SK-N-SH (cell line): Measurements from ENCODE around the gene TMEM150A. TPM values are rescaled to one million over a fixed set of nuclear protein-coding genes. Genes with fewer than 3 reads are reported as not detected.

ENCODE experiments used
- CTCF ChIA-PET: fragments of 300-600, 350-600 bp; formaldehyde crosslinking; extraction: SDS; loops from one replicate; lab custom pipeline; 2021; lab: Yijun Ruan, JAX
- POLR2A ChIA-PET: fragments of 350-600 bp; sonication (Branson Sonifier 250); formaldehyde crosslinking; extraction: SDS; loops from one replicate; lab custom pipeline; 2020; ENCODE audit warnings: antibody characterized with exemption, inconsistent platforms; lab: Yijun Ruan, JAX
- DNase-seq: peaks from one replicate; pipeline ENCODE4 v3.0.0; 2012
- H2AFZ ChIP-seq: fragments of 200-600 bp; sonication (generic); 2 replicates; pipeline ENCODE4 v1.8.1; 2016; ENCODE audit warnings: antibody characterized with exemption, mild to moderate bottlenecking, low read depth
- H3F3A ChIP-seq: fragments of 200-600 bp; sonication (generic); replicated peaks from 2 replicates; pipeline ENCODE3; 2016; ENCODE audit warnings: antibody characterized with exemption, mild to moderate bottlenecking; ENCODE audit not compliant: insufficient read depth
- H3K27ac ChIP-seq, 2 experiments: fragments of 200-500 bp in 1 of 2; fragments of 200-600 bp in 1 of 2; sonication (Bioruptor generic) in 1 of 2; sonication (generic), shearing (Covaris generic) in 1 of 2; 2 replicates each; pipeline versions ENCODE4 v1.5.1 to v1.6.1; 2014 to 2016; ENCODE audit warnings: low read depth in 2 of 2, inconsistent platforms in 1 of 2, low read length in 1 of 2, mild to moderate bottlenecking in 1 of 2, mixed read lengths in 1 of 2
- H3K27me3 ChIP-seq: fragments of 200-600 bp; sonication (generic), shearing (Covaris generic); 2 replicates; pipeline ENCODE4 v1.6.1; 2016; ENCODE audit warnings: mixed run types; ENCODE audit not compliant: insufficient read depth
- H3K36me3 ChIP-seq, 2 experiments: fragments of 200-500 bp in 1 of 2; fragments of 200-600 bp in 1 of 2; sonication (Bioruptor generic) in 1 of 2; sonication (generic) in 1 of 2; replicated peaks in 1 of 2; 2 replicates each; pipeline versions ENCODE3 to v1.5.1; 2014 to 2016; ENCODE audit warnings: low read length in 1 of 2, mild to moderate bottlenecking in 1 of 2; ENCODE audit not compliant: insufficient read depth in 2 of 2, control insufficient read depth in 1 of 2
- H3K4me1 ChIP-seq, 2 experiments: fragments of 200-500 bp in 1 of 2; fragments of 200-600 bp in 1 of 2; sonication (Bioruptor generic) in 1 of 2; sonication (generic), shearing (Covaris generic) in 1 of 2; 2 replicates each; pipeline versions ENCODE4 v1.5.1 to v1.6.1; 2014 to 2016; ENCODE audit warnings: low read depth in 1 of 2, low read length in 1 of 2, mixed run types in 1 of 2; ENCODE audit not compliant: insufficient read depth in 2 of 2, control insufficient read depth in 1 of 2
- H3K4me2 ChIP-seq: fragments of 200-600 bp; sonication (generic), shearing (Covaris generic); 2 replicates; pipeline ENCODE4 v1.6.1; 2017; ENCODE audit warnings: mixed run types
- H3K4me3 ChIP-seq, 2 experiments: fragments of 200-500 bp in 1 of 2; fragments of 200-600 bp in 1 of 2; sonication (Bioruptor generic) in 1 of 2; sonication (generic), shearing (Covaris generic) in 1 of 2; 2 replicates each; pipeline versions ENCODE4 v1.5.1 to v1.8.1; 2014 to 2016; ENCODE audit warnings: low read depth in 2 of 2, inconsistent platforms in 1 of 2, low read length in 1 of 2, mild to moderate bottlenecking in 1 of 2, mixed read lengths in 1 of 2, moderate library complexity in 1 of 2
- H3K79me2 ChIP-seq: fragments of 200-600 bp; sonication (generic); 2 replicates; pipeline ENCODE4 v1.8.1; 2017; ENCODE audit warnings: mild to moderate bottlenecking; ENCODE audit not compliant: insufficient read depth
- H3K9ac ChIP-seq: fragments of 200-600 bp; sonication (generic); 2 replicates; pipeline ENCODE4 v1.6.1; 2017; ENCODE audit warnings: mixed run types
- H3K9me2 ChIP-seq: fragments of 200-600 bp; sonication (generic); 2 replicates; pipeline ENCODE4 v1.6.1; 2017; ENCODE audit warnings: mixed run types
- H3K9me3 ChIP-seq: fragments of 200-600 bp; sonication (generic); 2 replicates; pipeline ENCODE4 v1.6.1; 2017; ENCODE audit warnings: mixed run types, mild to moderate bottlenecking, moderate library complexity
- H4K20me1 ChIP-seq: fragments of 200-600 bp; sonication (generic); 2 replicates; pipeline ENCODE4 v1.6.1; 2017; ENCODE audit warnings: mild to moderate bottlenecking, mixed run types; ENCODE audit not compliant: insufficient read depth
- NFIC ChIP-seq: IDR thresholded peaks from 2 replicates; pipeline ENCODE4 v1.4.0; 2012; ENCODE audit warnings: borderline replicate concordance
- NRF1 ChIP-seq: IDR thresholded peaks from 2 replicates; pipeline ENCODE4 v1.6.1; 2012; ENCODE audit warnings: low read depth, mild to moderate bottlenecking, low read length
- POLR2AphosphoS5 ChIP-seq: IDR thresholded peaks from 2 replicates; pipeline ENCODE4 v1.6.1; 2012; ENCODE audit warnings: low read depth, low read length
- RAD21 ChIP-seq: IDR thresholded peaks from 2 replicates; pipeline ENCODE4 v1.6.1; 2012; ENCODE audit warnings: mild to moderate bottlenecking, low read length
- SMC3 ChIP-seq: IDR thresholded peaks from 2 replicates; pipeline ENCODE4 v1.6.1; 2012; ENCODE audit warnings: low read depth, low read length, improper control_type of control experiment
- WGBS: methylation state at CpG from one replicate; pipeline ENCODE4 v1.1.6; 2017; ENCODE audit warnings: low lambda C conversion rate; 5-methylcytosine and 5-hydroxymethylcytosine counted together
- polyA plus RNA-seq, 3 experiments: library from polyadenylated mRNA; depleted of rRNA; stranded (reverse); fragments of >200 nt; gene quantifications; 2 replicates each; pipeline ENCODE4 v1.2.3, GENCODE V29; 2012
- TF ChIP-seq, protein P1 (sequence below): IDR thresholded peaks from 2 replicates; pipeline ENCODE4 v1.6.1; 2012; ENCODE audit warnings: mild to moderate bottlenecking, low read depth, low read length, moderate library complexity
- TF ChIP-seq, protein P2 (sequence below): fragments of 150-350 bp; IDR thresholded peaks from 2 replicates; pipeline ENCODE4 v1.6.1; 2016; ENCODE audit warnings: mild to moderate bottlenecking, low read depth, low read length

TMEM150A gene
- polyA plus RNA-seq, 1 of the 3 experiments (the other 2 are of a cell fraction) = 20.2 TPM

DNA sequence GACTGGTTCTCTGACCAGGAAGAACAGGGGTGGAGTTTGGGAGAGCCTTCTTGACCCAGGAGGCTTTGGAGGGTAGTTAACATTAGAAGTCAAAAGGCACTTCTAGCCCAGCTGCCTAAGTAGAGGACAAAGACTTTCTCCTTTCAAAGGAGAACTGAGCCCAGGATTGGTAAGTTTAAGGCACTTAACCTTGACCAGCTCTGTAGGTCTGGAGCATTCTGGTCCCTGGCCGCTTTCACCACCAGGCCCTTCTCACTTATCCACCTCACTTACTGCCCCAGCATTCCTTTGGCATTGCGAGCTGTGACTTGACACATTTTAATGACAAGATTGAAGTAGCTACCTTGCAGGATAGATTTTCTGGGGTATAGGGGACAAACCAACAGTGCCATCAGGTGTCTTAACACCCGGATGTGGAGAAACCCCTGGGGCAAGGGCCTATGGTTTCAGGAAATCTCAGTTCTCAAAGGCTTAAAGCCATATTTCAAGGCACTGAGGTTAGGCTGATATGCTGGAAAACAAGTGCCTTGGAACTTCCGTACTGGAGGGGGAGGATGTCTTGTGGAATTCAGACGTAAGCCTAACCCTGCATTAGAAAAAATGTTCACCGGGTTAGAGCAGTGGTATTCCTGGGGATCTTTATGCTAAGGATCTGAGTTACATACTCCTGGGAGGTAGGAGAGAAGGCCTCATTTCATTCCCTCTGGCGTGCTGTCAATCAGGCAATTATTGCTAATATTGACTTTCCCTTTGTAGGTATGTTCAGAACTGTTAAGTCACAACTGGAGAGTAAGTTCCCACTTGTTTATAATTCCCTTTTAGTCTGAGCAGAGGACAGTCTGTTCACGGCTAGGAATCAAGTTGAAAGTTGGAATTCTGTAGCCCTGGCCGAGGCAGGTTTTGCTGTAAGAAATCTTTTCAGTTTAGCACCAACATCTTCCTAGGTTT lies 5.0 kb upstream of the TMEM150A start:
- Histone ChIP-seq H3K9me2 (no peaks in the 10 kb centered on the region), H3F3A (peaks cover 31% of the 10 kb centered on the region), H3K36me3 (peaks cover 21 to 33% of the 10 kb centered on the region in 2 experiments), H3K4me1 (peaks cover 6 to 20% of the 10 kb centered on the region in 2 experiments; a peak in 2 of 4 replicates), H3K9me3 (no peaks in the 10 kb centered on the region), H3K4me2 (no peak overlapping the region), H3K79me2 (peaks cover 59% of the 10 kb centered on the region), H3K4me3 (no peak overlapping the region), H4K20me1 (no peaks in the 10 kb centered on the region), H3K27ac (no peak overlapping the region; a peak in 1 of 4 replicates), H3K9ac (no peak overlapping the region), H3K27me3 (no peaks in the 10 kb centered on the region), H2AFZ (no peak overlapping the region)
- WGBS = 95% methylated on average over 9 of the region's 9 CpGs
- CTCF ChIA-PET = no interaction called here
- POLR2A ChIA-PET = interaction anchor here (0.7 to 1.4 kb wide), 2 partner anchors 12 to 679 kb away, joined by 3 to 4 read pairs; partner anchors contain the start of gene RNF181
- TF ChIP-seq NRF1 (no peak), SMC3 (no peak)
- TF ChIP-seq, protein P1, sequence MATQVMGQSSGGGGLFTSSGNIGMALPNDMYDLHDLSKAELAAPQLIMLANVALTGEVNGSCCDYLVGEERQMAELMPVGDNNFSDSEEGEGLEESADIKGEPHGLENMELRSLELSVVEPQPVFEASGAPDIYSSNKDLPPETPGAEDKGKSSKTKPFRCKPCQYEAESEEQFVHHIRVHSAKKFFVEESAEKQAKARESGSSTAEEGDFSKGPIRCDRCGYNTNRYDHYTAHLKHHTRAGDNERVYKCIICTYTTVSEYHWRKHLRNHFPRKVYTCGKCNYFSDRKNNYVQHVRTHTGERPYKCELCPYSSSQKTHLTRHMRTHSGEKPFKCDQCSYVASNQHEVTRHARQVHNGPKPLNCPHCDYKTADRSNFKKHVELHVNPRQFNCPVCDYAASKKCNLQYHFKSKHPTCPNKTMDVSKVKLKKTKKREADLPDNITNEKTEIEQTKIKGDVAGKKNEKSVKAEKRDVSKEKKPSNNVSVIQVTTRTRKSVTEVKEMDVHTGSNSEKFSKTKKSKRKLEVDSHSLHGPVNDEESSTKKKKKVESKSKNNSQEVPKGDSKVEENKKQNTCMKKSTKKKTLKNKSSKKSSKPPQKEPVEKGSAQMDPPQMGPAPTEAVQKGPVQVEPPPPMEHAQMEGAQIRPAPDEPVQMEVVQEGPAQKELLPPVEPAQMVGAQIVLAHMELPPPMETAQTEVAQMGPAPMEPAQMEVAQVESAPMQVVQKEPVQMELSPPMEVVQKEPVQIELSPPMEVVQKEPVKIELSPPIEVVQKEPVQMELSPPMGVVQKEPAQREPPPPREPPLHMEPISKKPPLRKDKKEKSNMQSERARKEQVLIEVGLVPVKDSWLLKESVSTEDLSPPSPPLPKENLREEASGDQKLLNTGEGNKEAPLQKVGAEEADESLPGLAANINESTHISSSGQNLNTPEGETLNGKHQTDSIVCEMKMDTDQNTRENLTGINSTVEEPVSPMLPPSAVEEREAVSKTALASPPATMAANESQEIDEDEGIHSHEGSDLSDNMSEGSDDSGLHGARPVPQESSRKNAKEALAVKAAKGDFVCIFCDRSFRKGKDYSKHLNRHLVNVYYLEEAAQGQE = no peak
- DNase-seq = no peak

DNA sequence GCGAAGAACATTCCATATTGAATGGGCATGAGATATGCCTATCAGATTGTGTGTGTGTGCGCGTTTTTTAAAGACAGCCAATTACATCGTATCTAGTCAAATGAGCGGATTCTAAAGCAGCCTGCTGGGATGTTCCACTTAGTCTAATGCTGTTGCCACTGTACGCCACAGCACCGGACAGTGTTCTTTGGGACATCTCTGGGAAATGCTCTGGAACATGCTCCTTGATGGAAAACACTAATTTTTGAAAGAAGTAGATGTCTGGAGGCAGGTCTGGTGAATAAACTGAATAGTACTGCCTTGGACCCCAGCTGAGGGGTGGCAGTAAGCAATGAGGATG lies 3.6 kb upstream of the TMEM150A start:
- 88% methylated on average over 7 of the region's 7 CpGs for WGBS
- Histone ChIP-seq H2AFZ (no peak overlapping the region), H3K27ac (peak overlapping the region; percentile 30 to 47; a peak in 3 of 4 replicates), H3K36me3 (peaks cover 21 to 33% of the 10 kb centered on the region in 2 experiments), H3K27me3 (no peaks in the 10 kb centered on the region), H3K4me3 (no peak overlapping the region), H3K9ac (no peak overlapping the region), H3K79me2 (peaks cover 44% of the 10 kb centered on the region), H3K9me2 (no peaks in the 10 kb centered on the region), H4K20me1 (no peaks in the 10 kb centered on the region), H3K9me3 (no peaks in the 10 kb centered on the region), H3F3A (peaks cover 26% of the 10 kb centered on the region), H3K4me2 (0 out of 2 replicates have a peak overlapping the region, but pooled peaks have one; percentile 15), H3K4me1 (peaks cover 6 to 27% of the 10 kb centered on the region in 2 experiments; a peak in 2 of 4 replicates)
- TF ChIP-seq, protein P2, sequence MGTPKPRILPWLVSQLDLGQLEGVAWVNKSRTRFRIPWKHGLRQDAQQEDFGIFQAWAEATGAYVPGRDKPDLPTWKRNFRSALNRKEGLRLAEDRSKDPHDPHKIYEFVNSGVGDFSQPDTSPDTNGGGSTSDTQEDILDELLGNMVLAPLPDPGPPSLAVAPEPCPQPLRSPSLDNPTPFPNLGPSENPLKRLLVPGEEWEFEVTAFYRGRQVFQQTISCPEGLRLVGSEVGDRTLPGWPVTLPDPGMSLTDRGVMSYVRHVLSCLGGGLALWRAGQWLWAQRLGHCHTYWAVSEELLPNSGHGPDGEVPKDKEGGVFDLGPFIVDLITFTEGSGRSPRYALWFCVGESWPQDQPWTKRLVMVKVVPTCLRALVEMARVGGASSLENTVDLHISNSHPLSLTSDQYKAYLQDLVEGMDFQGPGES = no peak
- TF ChIP-seq, protein P1 = no peak
- no peak for TF ChIP-seq NFIC
- TF ChIP-seq POLR2AphosphoS5 = peak; percentile 14; the same call in 1 of the 2 replicates
- TF ChIP-seq RAD21 = no peak
- CTCF ChIA-PET = interaction anchor here (1.2 kb wide), 1 partner anchor 123 kb away, joined by 5 read pairs; no protein-coding TSS in a partner anchor
- no peak for DNase-seq
- POLR2A ChIA-PET = interaction anchor here (1.2 kb wide), 1 partner anchor 150 kb away, joined by 3 read pairs; no protein-coding TSS in a partner anchor
